HL-60 (cell line): Measurements from ENCODE around the gene SLC9B1.

Source experiments
- DNase-seq, 2 experiments: peaks; one replicate each; pipeline ENCODE4 v3.0.0-alpha.2; 2010 to 2020; ENCODE audit warnings: low read depth in 1 of 2, low spot score in 1 of 2
- H3K27ac ChIP-seq: fragments of 250-450 bp; sonication (Bioruptor Pico); replicated peaks from 2 replicates; pipeline ENCODE4 v1.5.1; 2020; ENCODE audit warnings: mild to moderate bottlenecking, moderate library complexity
- H3K27me3 ChIP-seq: fragments of 250-450 bp; sonication (Bioruptor Pico); 2 replicates; pipeline ENCODE4 v1.5.1; 2021; ENCODE audit warnings: mild to moderate bottlenecking, moderate library complexity; ENCODE audit not compliant: insufficient read depth, poor library complexity, severe bottlenecking
- H3K4me3 ChIP-seq: replicated peaks from 2 replicates; pipeline ENCODE4 v1.5.1; 2011; ENCODE audit warnings: mild to moderate bottlenecking, control low read depth, low read length; ENCODE audit not compliant: insufficient read depth
- CTCF ChIP-seq: IDR thresholded peaks from one replicate; pipeline ENCODE4 v1.5.1; 2011; ENCODE audit warnings: low read length, control low read depth, inconsistent platforms; ENCODE audit not compliant: insufficient read depth
- GABPA ChIP-seq: IDR thresholded peaks from 2 replicates; pipeline ENCODE4 v1.6.1; 2012; ENCODE audit warnings: low read depth
- POLR2AphosphoS5 ChIP-seq: IDR thresholded peaks from 2 replicates; pipeline ENCODE4 v1.6.1; 2012; ENCODE audit warnings: low read depth
- REST ChIP-seq: IDR thresholded peaks from 2 replicates; pipeline ENCODE4 v1.6.1; 2012; ENCODE audit warnings: low read depth; ENCODE audit not compliant: insufficient replicate concordance
- SPI1 ChIP-seq: IDR thresholded peaks from 2 replicates; pipeline ENCODE4 v1.6.1; 2012; ENCODE audit warnings: low read depth, mild to moderate bottlenecking, borderline replicate concordance

SLC9B1 gene

GRCh38 chr4:103012060-103012459, 7.4 kb downstream of the SLC9B1 start:
- TF ChIP-seq REST (no peak), POLR2AphosphoS5 (no peak), CTCF (no peak), GABPA (no peak), SPI1 (no peak)
- Histone ChIP-seq H3K27ac (no peak overlapping the region), H3K4me3 (no peak overlapping the region)

GRCh38 chr4:103011378-103012025, 8.0 kb downstream of the SLC9B1 start:
- Histone ChIP-seq H3K4me3 (no peak overlapping the region), H3K27me3 (no peaks in the 10 kb centered on the region), H3K27ac (no peak overlapping the region)
- DNase-seq, result no peak
- TF ChIP-seq POLR2AphosphoS5, result no peak
- TF ChIP-seq CTCF, result no peak
- TF ChIP-seq GABPA, result no peak
- TF ChIP-seq REST, result no peak
- no peak for TF ChIP-seq SPI1

More at GRCh38 chr4:103012060-103012459, 7.4 kb downstream of the SLC9B1 start:
- H3K27me3 ChIP-seq, result no peaks in the 10 kb centered on the region
- DNase-seq, result no peak

- Histone ChIP-seq H3K4me3 (no peak overlapping the region), H3K27ac (no peak overlapping the region), H3K27me3 (no peaks in the 10 kb centered on the region)
- DNase-seq, result no peak
- TF ChIP-seq CTCF, result no peak
- TF ChIP-seq REST, result no peak
- no peak for TF ChIP-seq GABPA
- no peak for TF ChIP-seq SPI1
- TF ChIP-seq POLR2AphosphoS5, result no peak
These were observed 8.7 kb downstream of the SLC9B1 start for GRCh38 chr4:103010804-103011203.
